NCI-H345 (cell line): ENCODE data around the gene BSN.
"Not testable (repeated sequence)": the region's sequence is repeated elsewhere in the genome, so short reads cannot be mapped to it uniquely, and the experiment has no call there.

Experiments
- DNase-seq: peaks from one replicate; lab custom pipeline; 2025; lab: John Stamatoyannopoulos, UW

The BSN gene

GRCh38 chr3:49673715-49674496 is 119.6 kb downstream of the BSN start, which contains the start of gene APEH:
APEH (plus strand) TSS chr3:49674351; CDS start chr3:49674402, 51 bp downstream.
- DNase-seq = no peak

DNA sequence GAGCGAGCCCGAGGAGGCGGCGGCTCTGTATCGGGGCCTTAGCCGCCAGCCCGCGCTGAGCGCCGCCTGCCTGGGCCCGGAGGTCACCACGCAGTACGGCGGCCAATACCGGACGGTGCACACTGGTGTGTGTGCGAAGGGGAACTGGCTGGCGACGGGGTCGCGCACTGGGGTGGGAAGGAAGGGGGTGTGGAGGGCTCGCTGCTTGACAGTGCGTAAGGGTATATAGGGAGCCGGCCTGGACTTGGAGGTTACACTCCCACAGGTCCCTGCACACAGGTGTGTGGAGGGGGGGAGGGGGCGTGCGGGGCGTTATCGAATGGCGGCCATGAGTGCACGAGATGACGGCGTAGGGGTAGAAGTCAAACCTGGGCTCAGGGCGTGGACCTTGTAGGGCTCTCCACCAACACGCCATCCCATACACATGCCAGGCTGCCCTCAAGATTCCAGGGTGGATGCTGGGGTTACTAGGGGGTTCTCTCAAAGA is 120.3 kb downstream of the BSN start:
- no peak for DNase-seq

DNA sequence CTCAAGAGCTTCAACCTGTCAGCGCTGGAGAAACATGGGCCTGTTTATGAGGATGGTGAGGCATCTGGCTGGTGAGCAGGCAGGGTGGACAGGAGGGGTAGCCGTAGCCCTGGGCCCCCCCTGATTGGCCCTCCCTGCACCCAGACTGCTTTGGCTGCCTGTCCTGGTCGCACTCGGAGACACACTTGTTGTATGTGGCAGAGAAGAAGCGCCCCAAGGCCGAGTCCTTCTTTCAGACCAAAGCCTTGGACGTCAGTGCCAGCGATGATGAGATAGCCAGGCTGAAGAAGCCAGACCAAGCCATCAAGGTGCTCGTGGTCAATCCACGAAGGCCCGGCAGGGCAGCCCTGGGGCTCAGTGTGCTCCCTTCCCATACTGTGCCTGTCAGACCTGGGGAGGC is 121.6 kb downstream of the BSN start:
- no peak for DNase-seq

GRCh38 chr3:49680493-49681231 is 126.4 kb downstream of the BSN start:
- DNase-seq = no peak

GRCh38 chr3:49681232-49681522 is 126.9 kb downstream of the BSN start:
- DNase-seq = no peak

DNA sequence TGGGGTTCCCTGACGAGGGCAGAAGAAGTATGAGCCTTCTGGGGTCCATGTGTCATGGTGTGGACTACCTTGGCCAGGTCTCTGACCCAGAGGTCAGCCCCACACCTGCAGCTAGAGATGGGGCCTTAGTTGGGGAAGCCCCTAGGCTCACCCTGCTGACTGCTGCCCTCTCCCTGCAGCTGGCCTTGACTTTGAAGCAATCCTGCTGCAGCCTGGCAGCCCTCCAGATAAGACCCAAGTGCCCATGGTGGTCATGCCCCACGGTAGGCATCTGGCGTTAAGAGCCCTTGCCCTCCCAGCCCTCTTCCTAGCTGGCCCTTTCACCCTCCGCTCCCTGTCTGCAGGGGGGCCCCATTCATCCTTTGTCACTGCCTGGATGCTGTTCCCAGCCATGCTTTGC is 127.3 kb downstream of the BSN start:
- no peak for DNase-seq

DNA sequence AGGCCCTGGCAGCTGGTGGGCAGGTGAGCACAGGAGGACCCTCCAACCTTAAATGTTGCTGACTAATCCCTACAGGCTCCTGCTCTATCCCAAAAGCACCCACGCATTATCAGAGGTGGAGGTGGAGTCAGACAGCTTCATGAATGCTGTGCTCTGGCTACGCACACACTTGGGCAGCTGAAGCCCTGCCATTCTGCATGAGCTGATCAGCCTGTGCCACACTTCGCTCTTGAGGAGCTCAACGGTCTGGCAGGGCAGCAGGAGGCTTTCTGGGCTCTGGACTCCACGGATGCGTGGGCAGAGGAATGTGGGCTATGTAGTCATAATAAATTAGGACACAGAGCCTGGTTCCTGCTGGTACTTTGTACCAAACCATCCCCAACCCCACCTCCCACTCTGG is 128.9 kb downstream of the BSN start:
- DNase-seq = no peak

GRCh38 chr3:49684453-49684852 is 130.2 kb downstream of the BSN start:
- not testable (repeated sequence) for DNase-seq

GRCh38 chr3:49685103-49685502 is 130.8 kb downstream of the BSN start:
- DNase-seq = not testable (repeated sequence)

GRCh38 chr3:49685846-49686245 is 131.6 kb downstream of the BSN start:
- DNase-seq = not testable (repeated sequence)

GRCh38 chr3:49686346-49686745 is 132.1 kb downstream of the BSN start:
- not testable (repeated sequence) for DNase-seq

GRCh38 chr3:49686769-49687423 is 132.6 kb downstream of the BSN start:
- DNase-seq = not testable (repeated sequence)

DNA sequence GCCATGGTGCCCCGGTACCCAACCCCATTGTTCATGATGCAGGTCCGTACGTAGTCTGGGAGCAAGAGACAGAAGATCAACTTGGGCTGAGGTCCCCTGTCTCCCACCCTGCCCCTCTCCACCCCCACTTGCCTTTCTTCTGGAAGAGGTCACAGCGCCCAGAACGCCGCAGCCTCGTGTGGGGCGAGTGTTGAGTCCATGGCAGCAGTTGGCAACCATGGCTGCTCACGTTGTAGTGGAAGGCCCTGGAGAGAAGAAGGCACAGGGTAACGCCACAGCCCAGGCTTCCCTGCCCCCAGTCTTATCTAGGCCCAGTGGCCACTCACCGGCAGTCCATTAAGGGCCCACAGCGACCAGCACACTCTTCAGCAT is 133.1 kb downstream of the BSN start:
- DNase-seq = not testable (repeated sequence)

- not testable (repeated sequence) for DNase-seq
These were observed 134.2 kb downstream of the BSN start for GRCh38 chr3:49688338-49689045.

GRCh38 chr3:49689046-49689907 is 135.0 kb downstream of the BSN start, which contains the start of the genes MST1 and RNF123:
MST1 (minus strand) TSS chr3:49689474; CDS start chr3:49688691, 783 bp downstream.
RNF123 (plus strand) TSS chr3:49689557; CDS start chr3:49691166, 1,609 bp downstream.
- no peak for DNase-seq

DNA sequence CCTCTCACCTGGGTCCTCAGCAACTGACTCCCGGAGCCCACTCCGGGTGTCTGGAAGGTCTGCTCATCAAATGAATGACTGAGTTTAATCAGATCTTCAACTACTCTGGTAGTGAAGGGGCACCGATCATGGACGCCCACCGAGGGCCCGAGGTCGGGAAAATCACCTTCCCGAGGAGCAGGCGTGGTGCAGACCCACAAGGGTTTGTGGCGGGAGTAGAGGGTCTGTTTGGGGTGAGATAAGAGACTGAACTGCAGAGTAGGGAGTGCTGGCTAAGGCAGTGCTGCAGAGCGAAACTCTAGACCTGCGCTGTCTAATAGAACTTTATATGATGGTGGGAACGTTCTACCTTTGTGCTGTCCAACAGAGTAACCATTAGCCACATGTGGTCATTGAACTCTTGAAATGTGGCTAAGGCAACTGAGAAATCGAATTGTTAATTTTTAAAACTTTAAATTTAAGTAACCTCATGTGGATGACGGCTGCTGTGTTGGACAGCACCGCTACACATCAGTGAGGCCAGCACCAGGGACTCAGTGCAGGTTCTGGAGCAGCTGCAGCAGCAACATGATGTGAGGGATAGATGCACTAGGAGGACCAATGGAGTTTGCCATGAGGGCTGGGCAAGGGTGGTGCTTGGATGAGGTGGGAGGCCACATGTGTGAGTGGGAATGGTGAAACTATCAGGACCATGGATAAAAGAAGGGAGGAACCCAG is 135.8 kb downstream of the BSN start:
- DNase-seq = not testable (repeated sequence)

- DNase-seq = not testable (repeated sequence)
These were observed 136.6 kb downstream of the BSN start for GRCh38 chr3:49690856-49691255.

- not testable (repeated sequence) for DNase-seq
These were observed 137.2 kb downstream of the BSN start for GRCh38 chr3:49691481-49691880.

DNA sequence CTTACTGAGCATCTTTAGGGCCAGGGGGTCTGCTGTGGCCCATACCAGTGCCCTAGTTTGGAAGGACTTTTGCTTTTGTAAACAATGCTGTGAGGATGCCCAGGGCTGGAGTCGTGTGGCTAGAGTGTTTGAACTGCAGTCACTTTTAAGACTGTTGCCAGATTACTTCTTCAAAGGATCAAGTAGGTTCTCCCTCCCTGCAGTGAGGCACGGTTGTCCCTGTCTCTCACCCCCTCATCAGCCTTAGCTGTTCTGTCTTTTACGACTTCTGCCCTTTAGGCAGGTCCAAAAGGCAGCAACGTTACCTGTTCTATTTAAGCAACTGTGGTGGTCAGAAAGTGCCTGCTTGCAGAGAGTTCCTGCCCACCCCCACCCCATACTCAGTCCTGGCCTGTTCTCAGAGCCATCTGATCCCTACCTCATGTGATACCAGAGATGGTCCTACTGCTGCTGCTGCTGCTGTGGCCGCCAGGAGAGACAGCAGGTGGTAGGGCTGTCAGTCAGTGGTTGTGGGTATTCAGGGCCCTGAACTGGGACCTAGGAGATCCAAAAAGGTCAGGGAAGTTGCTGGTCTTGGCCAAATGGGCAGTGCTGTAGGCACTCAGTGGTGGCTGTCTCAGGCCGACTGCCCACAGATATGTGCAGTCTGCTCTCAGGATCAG is 140.3 kb downstream of the BSN start:
- not testable (repeated sequence) for DNase-seq
